Stimulated activated CD4-positive, alpha-beta T cell treated with anti-CD3 and anti-CD28 coated beads, Interleukin-4, amount 100 ng/mL, for 4 hours (primary cell): ENCODE results near the gene RARRES2.

Experiments
- DNase-seq, 2 experiments: peaks; one replicate each; pipeline ENCODE4 v3.0.0-alpha.2; 2020

RARRES2 gene

GRCh38 chr7:150360363-150361058 is 19.1 kb upstream of the RARRES2 start:
- DNase-seq, result no peak

GRCh38 chr7:150359622-150360362 is 18.4 kb upstream of the RARRES2 start:
- DNase-seq, result no peak

- no peak for DNase-seq
These were observed 17.7 kb upstream of the RARRES2 start for GRCh38 chr7:150358988-150359621.

GRCh38 chr7:150358433-150358832 is 17.0 kb upstream of the RARRES2 start:
- no peak for DNase-seq

GRCh38 chr7:150357771-150358427 is 16.5 kb upstream of the RARRES2 start:
- no peak for DNase-seq

- peak; percentile 49 to 73 for DNase-seq
These were observed 15.8 kb upstream of the RARRES2 start for GRCh38 chr7:150357270-150357669.

- DNase-seq, result no peak
These were observed 15.0 kb upstream of the RARRES2 start for GRCh38 chr7:150356265-150356897.

- no peak for DNase-seq
These were observed 14.2 kb upstream of the RARRES2 start for GRCh38 chr7:150355666-150356059.

- no peak for DNase-seq
These were observed 10.3 kb upstream of the RARRES2 start for GRCh38 chr7:150351587-150352194.

- no peak for DNase-seq
These were observed 5.5 kb upstream of the RARRES2 start for GRCh38 chr7:150346922-150347321.

GRCh38 chr7:150345012-150345411 is 3.6 kb upstream of the RARRES2 start:
- no peak for DNase-seq

GRCh38 chr7:150344299-150344698 is 2.9 kb upstream of the RARRES2 start:
- DNase-seq, result no peak

GRCh38 chr7:150343225-150343624 is 1.8 kb upstream of the RARRES2 start:
- DNase-seq, result no peak

- DNase-seq, result no peak
These were observed 636 bp upstream of the RARRES2 start for GRCh38 chr7:150342121-150342408.

- DNase-seq, result no peak
These were observed 560 bp downstream of the RARRES2 start for GRCh38 chr7:150340875-150341262.

GRCh38 chr7:150340024-150340749 is 1.2 kb downstream of the RARRES2 start:
- DNase-seq, result no peak

GRCh38 chr7:150339409-150339809 is 2.0 kb downstream of the RARRES2 start:
- DNase-seq, result no peak

- DNase-seq, result no peak
These were observed 3.1 kb downstream of the RARRES2 start for GRCh38 chr7:150338166-150338829.

GRCh38 chr7:150337659-150338081 is 3.8 kb downstream of the RARRES2 start:
- DNase-seq, result no peak

GRCh38 chr7:150337179-150337578 is 4.2 kb downstream of the RARRES2 start:
- no peak for DNase-seq

GRCh38 chr7:150336746-150337145 is 4.7 kb downstream of the RARRES2 start:
- DNase-seq, result no peak

- DNase-seq, result no peak
These were observed 5.7 kb downstream of the RARRES2 start for GRCh38 chr7:150335774-150336112.
